ENCODE measurements around the gene GINM1. TPM values are rescaled to one million over a fixed set of nuclear protein-coding genes. Genes with fewer than 3 reads are reported as not detected.

The GINM1 gene
- total and polyA plus RNA-seq, 2 of the 4 experiments (the other 2 are of a cell fraction): 23.6 to 24.9 TPM

GRCh38 chr6:149614337-149614736 lies 48.2 kb downstream of the GINM1 start:
- H2AK9ac ChIP-seq (replicated peaks; ENCODE audit: low read depth, low read length, poor library complexity): no peak overlapping the region
- H3K23ac ChIP-seq (ENCODE audit: low read depth, low read length): no peak overlapping the region
- TF ChIP-seq NFE2L2 (IDR thresholded peaks at IDR 0.05; ENCODE audit: low read depth, low read length): no peak
- no peak overlapping the region for H4K8ac ChIP-seq (ENCODE audit: low read depth in 2 of 2, low read length in 2 of 2)
- ChIA-PET POLR2A (ENCODE audit: unreplicated experiment) (no interaction called here), CTCF (no interaction called here)
- H3K36me3 ChIP-seq (ENCODE audit: control insufficient read depth, insufficient read depth, low read length): 0 out of 2 replicates have a peak, but pooled peaks cover 10% of the 10 kb centered on the region
- H2BK5ac ChIP-seq (ENCODE audit: low read depth, low read length, poor library complexity, severe bottlenecking): no peak overlapping the region
- no peak overlapping the region for H3K4me2 ChIP-seq (ENCODE audit: low read depth, low read length)
- H2BK120ac ChIP-seq (ENCODE audit: low read depth, low read length): no peak overlapping the region
- no peak overlapping the region for H2AK5ac ChIP-seq (ENCODE audit: low read depth, low read length)
- peaks cover 11 to 30% of the 10 kb centered on the region in 2 experiments for H3K79me1 ChIP-seq (ENCODE audit: low read depth in 1 of 2, low read length in 2 of 2)
- dilution Hi-C loops (cut with HindIII; ENCODE audit: low sequenced_read_pairs, unreplicated experiment): no loop called here
- no TSS peak for BruUV-seq (replicated peaks)
- no peak overlapping the region for H2AFZ ChIP-seq (replicated peaks; ENCODE audit: low read length, poor library complexity)
- no peaks in the 10 kb centered on the region for H4K20me1 ChIP-seq (ENCODE audit: insufficient read depth, low read length)
- H2BK20ac ChIP-seq (ENCODE audit: low read depth, low read length): no peak overlapping the region
- peak; percentile 41 for DNase-seq
- no peaks in the 10 kb centered on the region for H3K27me3 ChIP-seq (ENCODE audit: control insufficient read depth, insufficient read depth, low read length)
- no peak overlapping the region for H3K9ac ChIP-seq (ENCODE audit: low read depth, low read length)
- 0 out of 2 replicates have a peak, but pooled peaks cover 3% of the 10 kb centered on the region for H3K9me3 ChIP-seq (ENCODE audit: control insufficient read depth, insufficient read depth, low read length)
- peaks cover 3% of the 10 kb centered on the region; the same call in 1 of the 2 replicates for H3K9me1 ChIP-seq (ENCODE audit: insufficient read depth, low read length)
- H3K18ac ChIP-seq (ENCODE audit: low read depth, low read length): no peak overlapping the region
- no peak overlapping the region for H3K4me3 ChIP-seq (ENCODE audit: insufficient read depth, low read depth, low read length)
- intact Hi-C loops (cut with micrococcal nuclease): loop anchor here (5.0 kb wide), 1 partner anchor 37 kb away; no protein-coding TSS in a partner anchor
- H3K4me1 ChIP-seq (ENCODE audit: control insufficient read depth, insufficient read depth, low read length): no peaks in the 10 kb centered on the region; the same call in 1 of the 2 replicates
- H4K5ac ChIP-seq (ENCODE audit: low read depth, low read length): no peak overlapping the region
- no peak overlapping the region for H3K56ac ChIP-seq (ENCODE audit: extremely low read depth, insufficient read depth, low read length)
- no peak overlapping the region for H3K27ac ChIP-seq (ENCODE audit: insufficient read depth, low read length)
- H3K4ac ChIP-seq (ENCODE audit: low read depth, low read length): no peak overlapping the region
- no peak overlapping the region for H4K91ac ChIP-seq (ENCODE audit: insufficient read depth, low read depth, low read length)
- WGBS, 2 experiments (ENCODE audit: extremely low coverage in 2 of 2, insufficient read length in 1 of 2): no CpG with 5 or more reads among the region's 4 CpGs
- H2BK15ac ChIP-seq (ENCODE audit: low read depth, low read length): no peak overlapping the region
- in situ Hi-C loops (cut with MboI; ENCODE audit: low sequenced_read_pairs): no loop called here
- no peak for ATAC-seq (ENCODE audit: low read depth)
- H3K14ac ChIP-seq (replicated peaks; ENCODE audit: low read depth, low read length): peak overlapping the region; percentile 59; the same call in 1 of the 2 replicates
